HG02678 (cell line): ENCODE data around the gene SEL1L2.
"Not testable (repeated sequence)": the region's sequence is repeated elsewhere in the genome, so short reads cannot be mapped to it uniquely, and the experiment has no call there.

Experiments used
- ATAC-seq: cut with Tn5 transposase; IDR thresholded peaks from one replicate; pipeline ENCODE4 v1.9.1; 2021; ENCODE audit warnings: mild to moderate bottlenecking, moderate library complexity; ENCODE audit not compliant: unreplicated experiment

The SEL1L2 gene, protein sequence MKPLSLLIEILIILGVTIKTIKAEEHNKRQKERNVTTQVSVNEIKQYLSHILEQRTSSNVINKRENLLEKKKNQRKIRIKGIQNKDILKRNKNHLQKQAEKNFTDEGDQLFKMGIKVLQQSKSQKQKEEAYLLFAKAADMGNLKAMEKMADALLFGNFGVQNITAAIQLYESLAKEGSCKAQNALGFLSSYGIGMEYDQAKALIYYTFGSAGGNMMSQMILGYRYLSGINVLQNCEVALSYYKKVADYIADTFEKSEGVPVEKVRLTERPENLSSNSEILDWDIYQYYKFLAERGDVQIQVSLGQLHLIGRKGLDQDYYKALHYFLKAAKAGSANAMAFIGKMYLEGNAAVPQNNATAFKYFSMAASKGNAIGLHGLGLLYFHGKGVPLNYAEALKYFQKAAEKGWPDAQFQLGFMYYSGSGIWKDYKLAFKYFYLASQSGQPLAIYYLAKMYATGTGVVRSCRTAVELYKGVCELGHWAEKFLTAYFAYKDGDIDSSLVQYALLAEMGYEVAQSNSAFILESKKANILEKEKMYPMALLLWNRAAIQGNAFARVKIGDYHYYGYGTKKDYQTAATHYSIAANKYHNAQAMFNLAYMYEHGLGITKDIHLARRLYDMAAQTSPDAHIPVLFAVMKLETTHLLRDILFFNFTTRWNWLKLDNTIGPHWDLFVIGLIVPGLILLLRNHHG

DNA sequence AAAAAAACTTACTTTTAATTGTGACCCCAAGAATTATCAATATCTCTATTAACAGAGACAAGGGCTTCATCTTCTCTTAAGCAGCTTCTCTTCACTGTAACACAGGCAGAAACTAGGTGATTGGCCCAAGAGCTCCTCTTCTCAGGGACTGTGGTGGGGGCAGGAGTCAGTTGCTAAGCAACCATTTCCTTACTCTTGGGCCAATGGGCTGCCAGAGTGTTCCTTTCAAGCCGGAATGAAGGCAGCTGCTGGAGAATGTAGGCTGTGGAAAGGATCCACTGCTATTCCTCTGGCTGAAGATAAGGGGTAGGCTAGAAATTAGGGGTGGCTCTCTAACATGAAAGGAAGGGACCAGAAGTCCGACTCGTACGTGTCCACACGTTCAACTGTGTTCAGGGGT, at the start of gene SEL1L2:
TSS of gene SEL1L2 (minus strand) at position 150 of the 400 bp plus-strand sequence. CDS start at position 70, 80 bp downstream.
- ATAC-seq, result no peak

DNA sequence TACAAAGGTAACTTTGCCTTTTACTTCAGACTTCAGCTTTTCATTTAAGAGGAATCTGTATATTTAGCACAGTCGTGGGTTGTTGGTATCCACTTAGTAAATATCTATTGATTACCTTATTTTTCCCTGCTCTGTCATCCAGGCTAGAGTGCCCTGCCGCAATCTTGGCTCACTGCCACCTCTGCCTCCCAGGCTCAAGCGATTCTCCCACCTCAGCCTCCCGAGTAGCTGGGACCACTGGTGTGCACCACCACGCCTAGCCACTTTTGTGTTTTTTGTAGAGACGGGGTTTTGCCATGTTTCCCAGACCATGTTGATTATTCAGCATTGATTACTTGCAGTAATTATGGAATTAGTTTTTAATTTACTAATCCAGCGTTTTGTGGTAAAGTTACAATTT, 46.2 kb upstream of the SEL1L2 start:
- no peak for ATAC-seq

GRCh38 chr20:14033310-14033709, 42.9 kb upstream of the SEL1L2 start:
- no peak for ATAC-seq

DNA sequence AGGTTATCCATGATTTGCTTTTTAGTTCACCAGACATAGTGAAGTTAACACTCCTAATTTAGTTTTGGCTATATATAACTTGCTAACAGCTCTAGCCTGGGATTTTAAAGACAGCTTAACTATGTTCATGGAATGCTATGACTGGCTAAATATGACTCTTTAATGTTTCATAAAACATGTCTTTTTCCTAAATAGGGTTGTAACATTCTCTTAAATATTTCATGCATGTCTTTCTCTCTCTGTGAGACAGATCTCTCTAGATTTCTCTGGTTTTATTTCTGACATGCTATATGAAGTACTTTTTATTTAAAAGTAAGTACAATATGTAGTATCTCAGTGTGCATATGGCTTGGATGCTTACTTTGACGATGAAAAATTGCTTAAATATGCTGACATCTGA, 40.6 kb upstream of the SEL1L2 start:
- no peak for ATAC-seq

DNA sequence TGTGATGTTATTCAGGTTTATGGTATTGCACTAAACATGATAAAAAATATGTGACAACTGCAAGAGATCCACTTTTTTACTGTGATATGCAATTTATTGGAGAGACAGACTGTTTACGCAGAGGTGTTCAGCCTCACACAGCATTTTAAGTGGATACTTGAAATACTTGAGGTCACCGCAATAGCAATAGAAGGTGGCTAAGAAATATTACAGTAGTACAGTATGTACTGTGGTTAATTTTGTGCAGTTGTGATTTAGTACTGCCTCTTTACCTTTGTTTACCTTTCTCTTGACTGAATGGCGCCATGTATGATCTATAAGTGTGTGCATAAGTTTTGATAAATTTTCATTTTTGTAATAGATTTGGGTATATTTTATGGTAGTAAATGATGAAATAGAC, 22.3 kb upstream of the SEL1L2 start:
- ATAC-seq, result no peak

DNA sequence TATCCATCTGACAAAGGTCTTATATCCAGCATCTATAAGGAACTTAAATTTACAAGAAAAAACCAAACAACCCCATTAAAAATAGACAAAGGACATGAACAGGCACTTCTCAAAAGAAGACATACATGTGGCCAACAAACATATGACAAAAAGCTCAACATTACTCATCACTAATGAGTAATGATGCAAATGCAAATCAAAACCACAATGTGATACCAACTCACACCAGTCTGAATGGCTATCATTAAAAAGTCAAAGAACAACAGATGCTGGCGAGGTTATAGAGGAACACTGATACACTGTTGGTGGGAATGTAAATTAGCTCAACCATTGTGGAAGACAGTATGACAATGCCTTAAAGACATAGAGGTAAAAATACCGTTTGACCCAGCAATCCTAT, 18.8 kb upstream of the SEL1L2 start:
- ATAC-seq, result no peak

DNA sequence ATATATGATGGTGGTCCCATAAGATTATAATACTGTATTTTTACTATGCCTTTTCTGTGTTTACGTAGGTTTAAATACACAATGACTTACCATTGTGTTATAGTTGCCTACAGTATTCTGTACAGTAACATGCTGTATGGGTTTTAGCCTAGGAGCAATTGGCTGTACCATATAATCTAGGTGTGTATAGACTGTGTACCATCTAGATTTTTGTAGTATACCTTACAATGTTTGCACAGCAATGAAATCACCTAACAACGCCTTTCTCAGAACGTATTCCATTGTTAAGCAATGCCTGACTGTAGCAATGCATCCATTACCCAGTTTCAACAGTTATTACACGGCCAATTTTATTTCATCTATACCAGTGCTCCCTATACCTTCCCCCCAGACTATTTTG, 15.6 kb upstream of the SEL1L2 start:
- no peak for ATAC-seq

- ATAC-seq, result no peak
Observed at GRCh38 chr20:14000917-14001316, 10.5 kb upstream of the SEL1L2 start.

GRCh38 chr20:13996265-13996664, 5.9 kb upstream of the SEL1L2 start:
- ATAC-seq, result no peak

GRCh38 chr20:13995841-13996240, 5.4 kb upstream of the SEL1L2 start:
- no peak for ATAC-seq

DNA sequence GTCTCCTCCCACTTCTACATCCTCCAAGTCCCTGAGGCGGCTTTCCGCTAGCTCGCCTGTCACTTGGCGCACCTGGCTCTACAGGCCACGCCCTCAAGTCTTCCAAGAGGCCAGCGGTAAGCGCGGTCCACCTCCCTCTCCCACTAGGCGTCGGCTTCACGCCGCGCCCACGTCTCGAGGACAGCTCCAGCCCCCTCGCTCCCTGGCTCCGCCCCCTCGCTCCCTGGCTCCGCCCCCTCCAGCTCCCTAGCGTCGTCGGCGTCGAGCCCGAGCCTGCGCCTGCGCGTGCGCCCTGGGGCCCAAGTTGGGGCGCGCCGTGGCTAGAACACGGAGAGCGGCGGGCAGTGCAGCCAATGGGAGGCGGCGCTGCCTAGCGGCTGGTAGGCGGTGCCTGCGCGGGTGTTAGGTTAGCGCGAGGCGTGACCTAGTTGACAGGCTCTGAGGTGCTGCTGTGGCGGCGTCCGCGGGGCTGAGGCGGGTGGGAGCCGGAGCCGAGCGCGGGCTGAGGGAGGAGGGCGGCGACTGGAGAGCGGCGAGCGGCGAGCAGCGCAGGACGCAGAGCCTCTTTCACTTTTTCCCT, 4.8 kb upstream of the SEL1L2 start, which contains the start of gene MACROD2:
TSS of gene MACROD2 (plus strand) at position 431 of the 580 bp plus-strand sequence.
- no peak for ATAC-seq

GRCh38 chr20:13991955-13992354, 1.5 kb upstream of the SEL1L2 start:
- not testable (repeated sequence) for ATAC-seq

DNA sequence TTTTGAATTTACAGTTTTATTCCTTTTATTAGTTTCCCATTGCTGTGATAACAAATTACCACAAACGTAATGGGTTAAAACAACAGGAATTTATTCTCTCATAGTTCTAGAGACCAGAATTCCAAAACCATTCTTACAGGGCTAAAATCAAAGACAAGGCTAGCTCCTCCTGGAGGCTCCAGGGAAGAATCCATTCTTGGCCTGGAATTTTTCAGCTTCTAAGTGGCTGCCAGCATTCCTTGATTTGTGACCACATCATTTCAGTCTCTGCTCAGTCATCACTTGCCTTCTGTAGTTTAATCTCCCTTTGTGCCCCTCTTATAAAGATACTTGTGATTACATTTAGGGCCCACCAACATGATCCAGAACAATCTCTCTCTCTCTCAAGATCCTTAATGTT, 897 bp upstream of the SEL1L2 start:
- ATAC-seq, result no peak

DNA sequence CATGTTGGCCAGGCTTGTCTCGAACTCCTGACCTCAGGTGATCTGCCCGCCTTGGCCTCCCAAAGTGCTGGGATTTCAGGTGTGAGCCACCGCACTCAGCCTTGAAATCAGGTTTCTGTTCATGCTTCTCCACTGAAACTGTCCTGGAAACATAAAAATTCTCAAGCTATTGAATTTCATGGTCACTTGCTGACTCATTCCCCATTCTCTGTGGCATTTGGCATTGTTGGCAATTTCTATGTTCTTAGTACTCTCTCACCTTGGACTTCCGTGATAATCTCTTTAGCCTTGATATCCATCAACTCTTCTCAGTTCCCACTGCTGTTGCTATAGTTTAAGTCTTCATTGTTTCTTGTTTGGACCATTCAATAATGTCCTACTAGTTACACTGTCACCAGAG, 6.2 kb downstream of the SEL1L2 start:
- ATAC-seq, result no peak

GRCh38 chr20:13960525-13960924, 29.9 kb downstream of the SEL1L2 start:
- no peak for ATAC-seq

DNA sequence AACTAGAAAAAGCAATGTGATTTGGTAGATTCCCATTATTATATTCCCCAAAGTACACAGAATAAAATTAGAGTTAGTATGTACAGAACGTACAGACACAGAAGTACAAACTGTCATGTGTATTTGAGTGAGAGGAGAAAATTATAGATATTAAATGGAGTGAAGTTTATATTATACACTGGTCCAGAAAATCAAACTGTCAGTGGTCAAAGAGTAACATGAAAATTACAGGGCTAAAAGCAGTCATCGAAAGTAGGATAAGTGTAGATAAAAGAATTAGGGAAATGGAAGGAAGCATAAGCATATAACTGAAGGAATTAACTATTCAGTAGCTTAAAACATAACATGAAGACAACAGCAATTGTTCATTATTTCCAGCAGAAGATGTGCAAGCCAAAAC, 30.3 kb downstream of the SEL1L2 start:
- ATAC-seq, result no peak

DNA sequence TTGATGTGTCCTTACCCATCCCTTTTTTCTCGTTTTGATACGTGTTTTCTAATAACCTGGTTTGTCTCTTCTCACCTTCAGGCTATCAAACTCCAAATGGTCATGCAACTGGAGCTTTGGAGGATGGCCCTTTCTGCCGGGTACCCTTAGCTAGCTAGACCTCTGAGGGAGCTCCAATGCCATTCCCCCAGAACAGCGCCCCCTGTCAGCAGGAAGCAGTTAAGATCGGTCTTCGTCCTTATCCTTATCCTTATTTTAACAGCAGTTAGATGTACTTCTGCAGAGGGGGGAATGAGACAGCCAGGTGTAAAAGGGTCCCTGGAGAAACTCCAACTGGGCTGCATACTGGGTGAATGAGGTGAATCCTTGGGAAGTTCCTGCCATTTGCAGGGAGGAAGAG, 37.2 kb downstream of the SEL1L2 start:
- no peak for ATAC-seq

DNA sequence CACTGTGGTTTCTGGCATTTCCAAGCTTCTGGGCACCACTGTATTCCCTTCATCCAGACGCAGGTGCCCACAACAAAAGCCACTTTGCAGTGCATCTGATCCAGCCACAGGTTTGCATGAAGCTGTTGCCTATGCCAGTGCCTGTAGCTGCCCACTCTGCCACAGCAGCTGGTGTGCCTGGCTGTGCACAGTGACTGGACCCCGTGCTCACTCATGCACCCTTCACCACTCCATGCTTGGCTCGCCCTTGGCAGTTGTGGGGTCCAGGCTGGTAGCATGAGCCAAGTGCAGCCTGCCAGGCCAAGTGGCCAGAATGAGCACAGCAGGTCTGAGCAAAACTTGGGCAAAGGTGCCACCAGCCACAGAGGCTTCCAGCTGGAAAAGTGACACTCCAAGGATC, 42.7 kb downstream of the SEL1L2 start:
- ATAC-seq, result no peak

- no peak for ATAC-seq
Observed at GRCh38 chr20:13941031-13941430, 49.4 kb downstream of the SEL1L2 start.

DNA sequence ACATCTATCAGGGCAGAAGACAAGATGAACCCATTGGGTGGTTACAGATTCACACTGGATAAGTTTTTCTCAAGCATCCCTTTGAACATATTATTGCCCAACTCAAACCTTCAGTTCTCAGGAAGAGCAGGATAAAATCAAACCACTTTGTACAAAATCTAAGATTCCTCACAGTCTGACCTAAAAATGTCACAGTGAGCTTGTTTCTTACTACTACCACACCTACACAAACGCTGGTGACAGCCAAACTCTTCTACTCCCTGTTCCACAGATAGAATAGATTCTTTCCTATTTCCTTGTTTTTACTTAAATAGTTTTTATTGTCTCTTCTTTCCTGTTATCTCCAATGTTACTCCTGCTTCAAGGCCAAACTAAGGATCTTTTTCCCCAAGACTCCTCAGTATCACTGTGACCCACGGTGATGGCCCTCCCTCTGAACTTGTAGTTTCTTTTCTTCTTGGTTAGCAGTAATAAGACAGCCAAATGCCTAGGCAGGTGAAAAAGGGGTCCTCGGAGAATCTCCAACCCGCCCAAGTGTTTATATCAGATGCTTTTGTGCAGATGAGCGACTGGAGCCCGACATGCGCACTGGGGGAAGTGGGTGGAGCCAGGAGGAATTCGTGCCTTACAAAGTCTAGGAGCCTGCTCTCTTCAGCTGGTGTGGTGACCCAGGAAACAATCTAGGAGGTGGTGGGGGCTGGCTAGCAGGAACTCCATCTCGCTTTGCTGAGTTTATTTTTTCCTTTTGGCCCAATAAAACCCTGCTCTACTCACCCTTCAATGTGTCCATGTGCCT, 53.4 kb downstream of the SEL1L2 start:
- no peak for ATAC-seq
